Cortex of kidney (tissue), 1 donor: Measurements from ENCODE around the gene ARHGEF16.

ENCODE experiments used
- DNase-seq: peaks from one replicate; lab custom pipeline; 2025; lab: John Stamatoyannopoulos, UW

The ARHGEF16 gene

DNA sequence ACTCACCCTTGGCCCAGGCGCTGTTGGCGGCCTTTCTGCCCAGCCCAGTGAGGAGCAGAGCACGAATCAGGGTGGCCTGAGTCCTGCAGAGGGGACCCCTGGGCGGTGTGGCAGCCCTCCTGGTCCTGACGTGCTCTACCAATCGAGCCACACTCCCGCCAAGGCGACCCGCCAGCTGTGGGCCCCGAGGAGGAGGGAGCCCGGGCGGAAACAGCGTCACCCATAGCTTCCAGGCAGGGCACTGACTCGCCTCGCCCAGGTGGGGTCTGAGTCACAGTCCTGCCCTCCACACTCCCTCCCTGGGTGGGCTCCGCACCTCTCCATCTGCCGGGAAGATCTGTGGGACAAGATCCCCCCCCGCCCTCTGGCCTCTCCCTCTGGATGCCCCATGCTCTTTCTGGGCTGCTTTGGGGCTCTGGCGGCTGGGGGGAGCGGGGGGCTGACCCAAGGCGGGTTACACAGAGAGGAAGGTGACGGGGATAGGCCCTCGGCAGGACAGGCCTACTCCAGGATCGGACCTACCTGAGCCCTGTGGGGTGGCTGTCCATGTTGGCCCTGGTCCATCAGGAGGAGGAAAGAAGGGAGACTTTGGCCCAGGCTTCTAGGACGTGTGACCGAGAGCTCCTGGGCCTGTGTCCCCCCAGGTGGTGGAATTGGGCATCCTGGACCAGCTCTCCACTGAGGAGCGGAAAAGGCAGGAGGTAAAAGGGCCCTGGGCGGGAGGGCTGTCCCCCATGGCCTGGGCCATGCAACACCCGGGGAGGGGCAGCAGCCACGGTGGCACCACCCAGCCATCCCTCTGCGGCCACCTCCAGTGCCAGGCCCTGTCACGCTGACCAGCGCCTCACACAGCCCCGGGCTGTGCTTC, 14.0 kb downstream of the ARHGEF16 start:
- DNase-seq: no peak

DNA sequence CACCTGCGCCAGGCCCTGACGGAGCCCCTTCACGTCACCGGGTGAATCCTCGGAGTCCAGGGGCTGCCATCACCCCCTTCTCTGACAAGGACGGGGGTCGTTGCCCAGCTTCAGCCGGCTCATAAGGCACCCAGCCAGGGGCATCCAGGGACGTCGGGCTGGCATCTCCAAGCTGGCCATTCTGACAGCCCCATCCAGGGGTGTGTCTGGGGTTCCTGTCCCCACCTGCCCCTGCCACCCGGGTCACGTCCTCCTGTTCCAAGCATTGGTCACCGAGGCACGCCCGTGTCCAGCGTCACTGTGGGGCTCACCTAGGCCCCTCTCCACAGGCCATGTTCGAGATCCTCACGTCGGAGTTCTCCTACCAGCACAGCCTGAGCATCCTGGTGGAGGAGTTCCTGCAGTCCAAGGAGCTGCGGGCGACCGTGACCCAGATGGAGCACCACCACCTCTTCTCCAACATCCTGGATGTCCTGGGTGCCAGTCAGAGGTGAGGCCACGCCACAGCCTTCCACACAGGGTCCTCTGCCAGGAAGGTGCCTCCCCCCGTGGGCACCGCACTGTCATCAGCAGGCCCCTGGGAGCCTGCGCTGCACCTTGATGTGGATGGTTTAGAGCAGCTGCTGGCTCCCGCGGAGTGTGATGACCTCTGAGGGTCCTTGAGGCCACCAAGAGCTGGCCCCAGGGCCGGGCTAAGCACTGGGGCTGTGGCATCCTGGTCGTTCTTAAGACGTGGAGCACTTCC, 14.8 kb downstream of the ARHGEF16 start:
- DNase-seq: no peak

DNA sequence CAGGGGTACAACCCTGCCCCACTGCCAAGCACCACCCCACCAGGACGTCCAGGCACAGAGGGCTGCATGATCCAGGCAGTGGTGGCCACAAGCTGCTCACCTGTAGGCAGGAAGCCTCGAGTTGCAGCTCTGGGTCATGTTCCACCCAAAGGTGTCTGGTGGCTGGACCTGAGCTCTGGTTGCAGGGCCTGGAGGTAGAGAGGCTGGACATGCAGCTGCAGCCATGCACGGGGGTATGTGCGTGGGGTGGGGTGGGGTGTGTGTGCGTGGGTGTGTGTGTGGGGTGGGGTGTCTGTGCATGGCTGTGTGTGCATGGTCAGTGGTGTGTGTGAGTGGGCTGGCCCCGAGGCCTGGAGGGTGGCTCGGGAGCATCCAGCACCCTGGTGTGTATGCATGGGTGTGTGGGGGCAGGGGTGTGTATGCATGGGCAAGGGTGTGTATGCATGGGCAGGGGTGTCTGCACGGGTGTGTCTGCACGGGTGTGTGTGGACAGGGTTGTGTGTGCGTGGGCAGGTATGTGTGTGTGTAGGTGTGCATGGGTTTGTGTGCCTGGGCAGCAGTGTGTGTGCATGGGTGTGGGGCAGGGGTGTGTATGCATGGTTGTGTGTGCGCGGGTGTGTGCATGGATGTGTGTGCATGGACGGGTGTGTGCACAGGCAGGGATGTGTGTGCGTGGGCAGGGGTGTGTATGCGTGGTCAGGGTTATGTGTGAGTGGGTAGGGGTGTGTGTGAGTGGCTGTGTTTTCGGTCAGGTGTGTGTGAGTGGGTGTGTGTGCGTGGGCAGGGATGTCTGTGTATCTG, 15.6 kb downstream of the ARHGEF16 start:
- DNase-seq: no peak

DNA sequence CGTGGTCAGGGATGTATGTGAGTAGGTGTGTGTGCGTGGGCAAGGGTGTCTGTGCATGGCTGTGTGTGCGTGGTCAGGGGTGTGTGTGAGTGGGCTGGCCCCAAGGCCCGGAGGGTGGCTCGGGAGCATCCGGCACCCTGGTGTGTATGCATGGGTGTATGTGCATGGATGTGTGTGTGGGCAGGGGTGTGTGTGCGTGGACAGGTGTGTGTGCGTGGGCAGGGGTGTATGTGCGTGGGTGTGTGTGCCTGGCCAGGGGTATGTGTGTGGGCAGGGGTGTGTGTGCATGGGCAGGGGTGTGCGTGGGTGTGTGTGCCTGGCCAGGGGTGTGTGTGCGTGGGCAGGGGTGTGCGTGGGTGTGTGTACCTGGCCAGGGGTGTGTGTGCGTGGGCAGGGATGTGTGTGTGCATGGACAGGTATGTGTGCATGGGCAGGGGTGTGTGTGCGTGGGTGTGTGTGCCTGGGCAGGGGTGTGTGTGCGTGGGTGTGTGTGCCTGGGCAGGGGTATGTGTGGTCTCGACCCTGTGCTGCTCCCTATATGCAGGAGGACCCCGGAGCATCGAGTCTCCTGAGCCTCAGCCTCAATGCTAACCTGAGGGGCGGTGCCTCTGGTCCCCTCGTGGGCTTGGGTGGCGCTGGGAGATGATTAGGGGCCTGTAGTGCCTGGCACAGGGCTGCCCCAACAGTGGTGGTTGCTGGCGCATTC, 16.3 kb downstream of the ARHGEF16 start:
- DNase-seq: no peak

DNA sequence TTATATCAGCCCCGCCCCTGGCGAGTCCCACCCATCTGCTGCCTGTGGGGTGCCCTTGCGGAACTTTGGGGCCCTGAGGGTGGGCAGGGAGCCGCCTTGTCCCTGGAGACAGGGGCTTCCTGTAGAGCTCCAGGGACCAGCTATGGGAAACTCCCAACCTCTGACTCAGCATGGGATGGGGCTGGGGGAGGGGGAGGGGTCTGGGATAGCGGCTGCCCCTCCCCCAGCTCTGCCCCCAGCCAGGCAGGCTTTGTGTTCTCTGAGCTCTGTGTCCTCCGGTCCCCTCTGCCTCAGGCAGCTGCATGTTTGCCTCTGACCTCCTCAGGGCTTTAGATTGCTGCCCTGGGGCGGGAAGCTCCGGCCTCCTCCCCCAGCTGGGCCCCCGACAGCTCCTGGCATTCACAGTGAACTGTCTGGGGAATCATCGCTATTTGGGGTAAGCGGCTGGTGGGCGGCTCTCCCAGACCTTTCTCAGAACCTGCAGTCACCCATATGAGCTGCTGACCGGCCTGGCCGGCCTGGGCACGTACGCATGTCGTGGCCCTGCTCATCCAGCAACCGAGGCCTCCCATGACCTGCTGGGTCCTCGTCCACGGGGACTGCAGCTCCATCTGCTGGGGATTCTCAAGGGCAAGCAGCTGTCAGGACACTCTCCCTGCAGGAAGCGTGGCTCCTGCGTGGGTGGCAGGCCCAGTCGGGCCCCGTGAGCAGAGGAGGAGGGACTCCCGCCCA, 17.1 kb downstream of the ARHGEF16 start:
- DNase-seq: no peak

DNA sequence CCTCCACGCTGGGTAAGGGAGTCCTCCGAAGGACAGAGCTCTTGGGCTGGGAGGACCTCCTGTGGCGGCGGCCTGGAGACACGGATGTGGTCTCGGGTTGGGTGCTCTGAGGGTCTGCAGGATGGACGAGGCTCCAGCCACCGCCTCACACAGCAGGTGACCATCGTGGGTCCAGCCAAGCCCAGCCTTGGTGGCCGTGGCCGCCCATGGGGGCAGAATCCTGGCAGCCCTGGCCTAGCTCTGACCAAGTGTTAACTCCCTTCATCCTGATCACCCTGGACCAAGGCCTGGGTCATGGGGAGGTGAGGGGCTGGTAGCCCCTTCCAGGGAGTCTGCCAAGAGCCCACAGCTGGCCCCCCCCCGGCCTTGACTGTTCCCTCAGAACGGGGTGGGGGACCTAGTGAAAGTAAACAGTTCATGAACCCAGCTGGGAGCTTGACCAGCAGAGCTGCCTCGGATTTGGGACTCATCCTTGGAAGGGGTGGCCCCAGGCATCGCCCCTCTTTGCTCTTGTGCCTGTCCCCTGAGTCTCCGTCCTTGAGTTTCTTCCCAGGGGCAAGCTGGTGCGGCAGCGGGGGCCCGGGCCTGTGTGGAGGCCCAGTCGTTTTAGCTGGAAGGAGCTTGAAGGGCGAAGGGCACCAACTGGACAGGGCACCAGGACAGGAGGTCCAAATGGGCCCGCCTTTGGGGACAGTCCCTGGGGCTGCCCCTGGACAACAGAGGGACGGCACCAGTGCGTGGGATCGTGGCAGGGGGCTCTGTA, 17.8 kb downstream of the ARHGEF16 start:
- DNase-seq: no peak

DNA sequence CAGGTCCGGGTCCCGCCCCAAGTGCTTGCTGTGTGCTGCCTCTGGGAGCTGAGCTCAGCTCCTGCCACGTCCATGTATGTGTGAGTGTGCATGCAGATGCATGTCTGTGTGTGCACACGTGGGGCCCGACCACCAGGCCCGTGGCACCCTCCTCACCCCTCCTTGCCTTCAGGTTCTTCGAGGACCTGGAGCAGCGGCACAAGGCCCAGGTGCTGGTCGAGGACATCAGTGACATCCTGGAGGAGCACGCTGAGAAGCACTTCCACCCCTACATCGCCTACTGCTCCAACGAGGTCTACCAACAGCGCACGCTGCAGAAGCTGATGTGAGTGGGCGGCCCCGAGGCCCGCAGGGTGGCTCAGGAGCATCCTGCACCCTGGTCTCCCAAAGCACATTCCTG, 18.4 kb downstream of the ARHGEF16 start:
- DNase-seq: no peak

DNA sequence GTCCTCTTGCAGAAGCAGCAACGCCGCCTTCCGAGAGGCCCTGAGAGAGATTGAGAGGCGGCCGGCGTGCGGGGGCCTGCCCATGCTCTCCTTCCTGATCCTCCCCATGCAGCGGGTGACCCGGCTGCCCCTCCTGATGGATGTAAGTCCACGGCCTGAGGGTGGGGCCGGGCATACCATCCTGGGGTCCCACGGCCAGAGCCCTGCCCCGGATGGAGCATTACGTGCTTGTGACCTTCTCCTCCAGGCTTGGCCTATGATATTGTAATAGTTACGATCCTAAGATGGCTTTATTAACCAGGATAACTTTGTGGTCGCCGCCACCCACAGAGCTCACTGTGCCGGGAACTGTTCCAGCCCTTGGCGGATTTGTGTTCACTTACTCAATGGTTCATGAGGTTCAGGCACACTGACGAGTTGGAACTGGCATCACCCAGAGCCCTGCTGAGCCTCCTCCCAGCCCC, 18.9 kb downstream of the ARHGEF16 start:
- DNase-seq: no peak

DNA sequence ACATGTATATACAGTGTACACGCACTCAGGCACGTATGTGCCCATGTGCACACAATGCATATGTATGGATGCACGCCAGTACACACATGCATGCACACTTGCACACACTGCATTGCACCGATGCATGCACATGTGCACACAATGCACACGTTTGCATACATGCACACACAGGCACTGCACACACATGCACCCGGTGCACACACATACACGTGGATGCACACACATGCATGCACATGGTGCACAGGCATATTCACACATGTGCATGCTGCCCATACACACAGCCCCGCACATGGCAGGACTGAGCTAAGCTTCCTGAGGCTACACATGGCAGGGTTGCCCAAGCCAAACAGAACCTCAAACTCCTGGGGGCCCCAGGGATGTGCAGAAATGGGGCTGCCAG, 19.6 kb downstream of the ARHGEF16 start:
- DNase-seq: no peak

DNA sequence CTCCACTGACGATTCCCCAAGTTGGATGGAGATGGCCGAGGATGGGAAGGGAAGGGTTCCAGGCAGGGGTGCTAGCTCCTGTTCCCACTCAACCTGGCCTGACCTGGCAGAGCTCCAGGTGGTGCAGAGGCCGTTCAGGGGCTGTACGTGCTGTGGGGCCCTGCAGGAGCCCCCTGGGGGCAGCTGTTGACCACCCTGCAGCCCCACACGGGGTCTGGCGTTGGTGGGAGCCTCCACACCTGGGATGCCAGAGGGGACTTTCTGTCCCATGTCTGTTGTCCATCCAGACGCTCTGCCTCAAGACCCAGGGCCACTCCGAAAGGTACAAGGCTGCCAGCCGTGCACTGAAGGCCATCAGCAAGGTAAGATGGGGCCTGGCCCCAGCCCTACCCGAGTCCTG, 20.0 kb downstream of the ARHGEF16 start:
- DNase-seq: no peak

DNA sequence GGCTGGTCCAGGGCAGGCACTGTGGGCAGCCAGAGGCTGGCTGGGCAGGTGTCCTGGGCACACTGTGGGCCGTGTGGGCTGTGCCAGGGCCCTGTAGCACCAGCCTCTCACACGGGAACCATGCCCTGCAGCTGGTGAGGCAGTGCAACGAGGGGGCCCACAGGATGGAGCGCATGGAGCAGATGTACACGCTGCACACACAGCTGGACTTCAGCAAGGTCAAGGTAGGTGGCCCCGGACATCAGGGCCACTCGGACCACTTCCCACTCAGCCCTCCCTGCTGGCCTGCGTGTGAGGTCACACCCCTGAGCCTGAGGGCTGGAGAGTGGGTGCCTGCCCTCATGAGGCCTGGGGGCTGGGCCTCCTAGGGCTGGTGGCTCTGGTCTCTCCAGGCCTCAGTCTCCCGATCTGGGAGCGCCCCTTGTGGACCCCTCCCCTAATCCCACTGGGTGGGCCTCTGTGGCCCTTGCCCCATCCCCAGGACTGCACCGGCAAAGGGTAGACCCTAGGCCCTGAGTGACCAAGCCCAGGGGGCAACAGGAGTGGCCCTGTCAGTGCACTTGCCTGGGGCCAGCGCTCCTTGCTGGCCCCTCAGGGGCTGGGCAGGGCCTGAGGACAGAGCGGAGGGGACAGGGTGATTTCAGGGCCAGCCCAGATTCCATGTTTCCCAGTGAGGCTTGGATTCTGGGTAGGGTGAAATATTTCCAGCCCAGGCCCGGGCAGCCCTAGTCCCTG, 21.5 kb downstream of the ARHGEF16 start:
- no peak for DNase-seq

DNA sequence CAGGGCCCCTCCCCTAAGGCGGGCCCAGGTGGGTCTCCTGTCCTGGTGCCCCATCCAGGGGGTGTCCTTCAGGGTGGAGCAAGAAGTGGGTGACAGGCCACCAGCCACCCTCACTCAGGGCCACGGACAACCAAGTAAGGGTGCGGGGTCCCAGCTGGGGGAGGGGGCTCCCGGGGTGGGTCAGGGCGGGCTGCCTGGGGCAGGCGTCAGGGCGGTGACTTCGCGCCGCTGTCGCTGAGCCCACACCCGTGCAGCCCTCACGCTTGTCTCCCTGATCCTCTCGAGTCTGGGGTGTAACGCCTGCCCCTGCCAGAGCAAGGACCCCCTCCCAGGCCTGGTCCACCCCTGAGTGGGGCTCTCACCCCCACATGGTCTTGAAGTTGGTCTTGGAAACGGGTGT, 22.2 kb downstream of the ARHGEF16 start:
- no peak for DNase-seq

DNA sequence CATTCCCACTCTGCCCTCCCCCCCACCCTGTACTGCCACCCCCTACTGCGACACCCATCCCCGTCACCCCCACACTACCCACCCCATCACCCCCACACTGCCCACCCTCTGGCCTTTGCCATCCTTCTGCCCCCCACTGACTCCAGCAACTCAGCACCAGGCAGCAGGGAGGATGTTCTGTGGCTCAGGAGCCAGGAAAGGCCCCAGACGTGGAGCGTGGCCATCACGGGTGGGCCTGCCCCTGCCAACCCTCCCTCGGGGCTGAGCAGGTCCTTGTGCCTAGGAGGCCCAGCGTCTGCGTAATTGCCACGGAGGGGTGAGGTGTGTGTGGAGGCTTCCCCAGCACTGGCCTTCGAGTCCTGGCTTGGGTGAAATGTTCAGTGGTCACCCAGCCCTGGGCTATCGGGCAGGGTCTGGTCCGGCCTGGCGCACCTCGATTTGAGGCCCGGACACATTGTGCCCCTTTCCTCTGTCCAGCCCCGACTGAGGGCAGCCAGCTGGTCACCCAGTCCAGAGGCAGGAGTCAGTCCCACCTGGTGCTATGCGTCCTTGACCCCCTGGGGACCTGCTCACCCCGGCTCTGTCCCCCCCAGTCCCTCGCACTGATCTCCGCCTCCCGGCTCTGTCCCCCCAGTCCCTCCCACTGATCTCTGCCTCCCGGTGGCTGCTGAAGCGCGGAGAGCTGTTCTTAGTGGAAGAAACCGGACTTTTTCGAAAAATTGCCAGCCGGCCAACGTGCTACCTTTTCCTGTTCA, 23.0 kb downstream of the ARHGEF16 start:
- no peak for DNase-seq

DNA sequence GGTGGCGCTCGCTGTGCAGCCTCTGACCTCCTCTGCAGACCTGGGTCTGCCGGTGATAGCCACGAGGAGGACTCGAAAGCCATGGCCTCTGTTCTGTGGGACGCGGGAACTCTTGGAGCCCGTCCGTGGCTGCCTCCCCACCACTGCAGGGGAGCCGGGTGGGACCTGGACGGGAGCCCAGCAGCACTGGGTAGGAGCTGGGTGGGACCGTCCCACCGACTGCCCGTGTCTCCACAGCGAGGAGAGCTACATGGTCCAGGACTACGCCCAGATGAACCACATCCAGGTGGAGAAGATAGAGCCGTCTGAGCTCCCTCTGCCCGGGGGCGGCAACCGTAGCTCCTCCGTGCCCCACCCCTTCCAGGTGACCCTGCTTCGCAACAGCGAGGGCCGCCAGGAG, 23.7 kb downstream of the ARHGEF16 start:
- no peak for DNase-seq

DNA sequence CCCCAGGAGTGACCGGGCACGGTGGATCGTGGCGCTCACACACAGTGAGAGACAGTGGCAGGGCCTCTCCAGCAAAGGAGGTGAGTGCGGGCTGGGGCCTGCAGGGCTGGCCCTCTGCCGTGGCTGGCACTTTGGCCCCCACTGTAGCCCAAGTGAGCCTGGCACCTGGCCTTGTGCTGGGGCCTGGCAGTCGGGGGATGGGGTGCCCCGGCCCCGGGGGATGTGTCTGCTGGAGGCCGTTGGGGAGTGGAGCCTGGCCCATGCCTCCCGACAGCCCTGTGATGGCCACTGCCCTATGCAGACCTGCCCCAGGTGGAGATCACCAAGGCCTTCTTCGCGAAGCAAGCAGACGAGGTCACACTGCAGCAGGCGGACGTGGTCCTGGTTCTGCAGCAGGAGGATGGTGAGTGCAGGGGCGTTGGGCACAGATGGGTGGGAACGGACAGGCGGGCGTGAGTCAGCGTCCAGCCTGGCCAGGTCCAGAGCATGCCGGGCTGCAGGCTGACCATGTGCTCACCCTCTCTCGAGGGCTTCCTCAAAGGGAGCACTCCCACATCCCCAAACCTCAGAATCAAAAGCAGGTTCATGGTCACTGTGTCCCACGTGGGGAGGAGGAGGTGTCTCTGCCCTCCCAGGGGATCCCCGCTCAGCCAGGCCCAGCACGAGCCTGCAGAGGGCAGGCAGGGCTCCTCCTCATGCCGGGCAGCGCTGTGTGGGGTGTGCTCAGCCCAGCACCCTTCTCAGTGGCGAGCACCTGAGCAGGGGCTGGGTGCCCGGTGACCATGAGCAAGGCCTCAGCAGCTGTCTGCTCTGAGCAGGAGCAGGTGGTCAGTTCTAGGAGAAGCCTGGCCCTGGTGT, 25.3 kb downstream of the ARHGEF16 start:
- DNase-seq: no peak

DNA sequence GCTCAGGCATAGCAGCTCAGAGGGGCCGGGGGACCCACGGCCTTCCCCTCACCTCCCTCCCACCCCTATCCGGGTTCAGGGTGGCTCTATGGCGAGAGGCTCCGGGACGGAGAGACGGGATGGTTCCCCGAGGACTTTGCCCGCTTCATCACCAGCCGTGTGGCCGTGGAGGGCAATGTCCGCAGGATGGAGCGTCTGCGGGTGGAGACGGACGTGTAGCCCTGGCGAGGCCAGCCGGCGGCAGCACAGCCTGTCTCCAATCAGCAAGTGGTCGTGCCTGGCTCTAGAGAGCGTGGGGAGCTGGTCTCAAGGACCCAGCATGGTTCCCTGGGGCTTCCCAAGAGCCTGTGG, 25.9 kb downstream of the ARHGEF16 start:
- no peak for DNase-seq

DNA sequence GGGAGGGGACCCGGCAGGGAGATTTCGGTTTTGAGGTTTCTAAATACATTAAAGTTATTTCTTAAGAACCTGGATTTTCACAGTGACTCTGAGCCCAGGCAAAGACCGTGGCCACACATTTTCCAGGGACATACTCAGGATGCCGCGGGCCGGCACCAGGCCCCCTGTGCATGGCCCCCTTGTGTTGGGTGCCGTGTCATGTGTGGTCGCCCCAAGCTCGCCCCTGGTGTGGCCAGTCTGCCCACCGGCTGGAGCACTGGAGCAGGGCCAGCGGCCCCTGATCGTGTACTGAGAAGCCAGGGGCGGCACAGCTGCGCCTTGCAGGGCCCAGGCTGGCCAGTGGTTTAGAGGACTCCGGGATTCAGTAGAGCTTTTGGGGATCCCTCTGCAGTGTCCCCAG, 26.6 kb downstream of the ARHGEF16 start:
- DNase-seq: no peak

DNA sequence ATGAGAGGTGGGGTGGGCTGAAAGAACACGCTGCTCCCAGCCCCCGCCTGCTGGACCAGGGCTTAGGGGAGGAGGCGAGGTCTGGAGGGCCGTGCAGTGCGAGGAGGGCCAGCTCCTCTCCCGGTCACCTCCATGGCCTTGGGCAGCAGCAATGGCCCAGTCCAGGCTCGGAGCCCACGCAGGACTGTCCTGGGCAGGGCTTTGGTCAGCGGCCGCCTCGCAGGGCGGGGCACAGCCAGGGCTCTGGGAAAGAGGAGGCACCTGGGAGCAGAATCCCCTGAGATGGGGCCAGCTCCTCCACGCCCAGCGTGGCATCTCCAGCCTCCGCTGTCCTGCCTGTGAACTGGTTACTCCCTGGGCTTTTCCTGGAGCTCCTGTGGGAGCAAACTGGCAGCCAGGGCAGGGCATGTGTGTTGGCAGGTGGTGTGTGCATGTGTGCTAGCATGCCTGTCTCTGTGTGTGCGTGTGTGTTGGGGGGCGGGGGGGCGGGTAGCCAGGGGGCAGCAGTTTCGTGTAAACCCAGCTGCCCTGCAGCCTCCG, 27.4 kb downstream of the ARHGEF16 start:
- DNase-seq: no peak
